Suprapubic skin (tissue), 4 donors: ENCODE results near the gene GRK5.

ENCODE experiments used
- CTCF ChIP-seq, 2 donors: fragments of 200-600 bp in 1 of 2; fragments of 450-650 bp in 1 of 2; sonication (generic) in 1 of 2; IDR thresholded peaks; one replicate each; pipeline ENCODE4 v1.5.1; 2016 to 2019; ENCODE audit warnings: antibody characterized with exemption in 2 of 2, mild to moderate bottlenecking in 1 of 2, moderate library complexity in 1 of 2
- EP300 ChIP-seq: sonication (generic); formaldehyde crosslinking; IDR thresholded peaks from one replicate; pipeline ENCODE4 v1.6.1; 2017; ENCODE audit warnings: antibody characterized with exemption
- POLR2A ChIP-seq, 2 donors: fragments of 450-650 bp; IDR thresholded peaks; one replicate each; pipeline ENCODE4 v1.6.1; 2017; ENCODE audit warnings: antibody characterized with exemption in 2 of 2, mild to moderate bottlenecking in 2 of 2, moderate library complexity in 2 of 2
- POLR2AphosphoS5 ChIP-seq, 3 donors: sonication (generic); formaldehyde crosslinking; IDR thresholded peaks; one replicate each; pipeline ENCODE4 v1.6.1; 2017; ENCODE audit warnings: antibody characterized with exemption in 3 of 3

GRCh38 chr10:119418362-119418761, 211.0 kb downstream of the GRK5 start:
- TF ChIP-seq CTCF (IDR thresholded peaks at IDR 0.05) = no peak
- TF ChIP-seq POLR2A (IDR thresholded peaks at IDR 0.05) = no peak
- no peak for TF ChIP-seq POLR2AphosphoS5 (IDR thresholded peaks at IDR 0.05)
- TF ChIP-seq EP300 = no peak
